HepG2 (cell line): ENCODE results near the gene SAMD4A. TPM values are rescaled to one million over a fixed set of nuclear protein-coding genes. Genes with fewer than 3 reads are reported as not detected.

ENCODE experiments used
- ARID2 ChIP-seq: sonication (generic); formaldehyde crosslinking; IDR thresholded peaks from 2 replicates; pipeline ENCODE4 v1.8.1; 2022; ENCODE audit warnings: mild to moderate bottlenecking, missing genetic modification reagents, borderline replicate concordance
- ATAD3A ChIP-seq: sonication (generic); formaldehyde crosslinking; IDR thresholded peaks from 2 replicates; pipeline ENCODE4 v1.4.0; 2020; ENCODE audit warnings: missing genetic modification reagents
- ATF5 ChIP-seq: sonication (generic); formaldehyde crosslinking; IDR thresholded peaks from 2 replicates; pipeline ENCODE4 v1.4.0; 2020; ENCODE audit warnings: mild to moderate bottlenecking, low read depth, missing genetic modification reagents
- EED ChIP-seq: sonication (generic); formaldehyde crosslinking; IDR thresholded peaks from 2 replicates; pipeline ENCODE4 v1.5.0; 2020; ENCODE audit warnings: mild to moderate bottlenecking, missing genetic modification reagents
- GZF1 ChIP-seq: sonication (generic); formaldehyde crosslinking; IDR thresholded peaks from 2 replicates; pipeline ENCODE4 v1.5.1; 2020; ENCODE audit warnings: mild to moderate bottlenecking, missing genetic modification reagents
- HMGA1 ChIP-seq: sonication (generic); formaldehyde crosslinking; conservative IDR thresholded peaks from 2 replicates; pipeline ENCODE4 v1.4.0; 2020; ENCODE audit warnings: missing genetic modification reagents
- HOXA9 ChIP-seq: sonication (generic); formaldehyde crosslinking; IDR thresholded peaks from 2 replicates; pipeline ENCODE4 v1.8.1; 2022; ENCODE audit warnings: missing genetic modification reagents, mild to moderate bottlenecking, moderate library complexity, borderline replicate concordance
- JUN ChIP-seq: sonication (generic); formaldehyde crosslinking; IDR thresholded peaks from 2 replicates; pipeline ENCODE4 v1.4.0; 2020; ENCODE audit warnings: mild to moderate bottlenecking, missing genetic modification reagents
- NAIF1 ChIP-seq: sonication (generic); formaldehyde crosslinking; IDR thresholded peaks from 2 replicates; pipeline ENCODE4 v1.5.0; 2020; ENCODE audit warnings: mild to moderate bottlenecking, missing genetic modification reagents, borderline replicate concordance
- NFE2L2 ChIP-seq: fragments of 150-350 bp; IDR thresholded peaks from 2 replicates; pipeline ENCODE4 v1.6.1; 2014; ENCODE audit warnings: low read length
- NFYB ChIP-seq: sonication (generic); formaldehyde crosslinking; IDR thresholded peaks from 2 replicates; pipeline ENCODE4 v1.4.0; 2020; ENCODE audit warnings: missing genetic modification reagents
- NR2C2 ChIP-seq: sonication (generic); formaldehyde crosslinking; IDR thresholded peaks from 2 replicates; pipeline ENCODE4 v1.4.0; 2020; ENCODE audit warnings: missing genetic modification reagents, mild to moderate bottlenecking, moderate library complexity, borderline replicate concordance
- SIX4 ChIP-seq: sonication (generic); formaldehyde crosslinking; IDR thresholded peaks from 2 replicates; pipeline ENCODE4 v1.4.0; 2020; ENCODE audit warnings: missing genetic modification reagents
- TARDBP ChIP-seq: sonication (generic); formaldehyde crosslinking; IDR thresholded peaks from 2 replicates; pipeline ENCODE4 v1.8.0; 2022; ENCODE audit warnings: mild to moderate bottlenecking, missing genetic modification reagents
- THYN1 ChIP-seq: sonication (generic); formaldehyde crosslinking; IDR thresholded peaks from 2 replicates; pipeline ENCODE4 v1.8.1; 2023; ENCODE audit warnings: low read depth, mild to moderate bottlenecking, moderate library complexity, missing genetic modification reagents, borderline replicate concordance
- TIGD3 ChIP-seq: sonication (generic); formaldehyde crosslinking; IDR thresholded peaks from 2 replicates; pipeline ENCODE4 v1.5.1; 2020; ENCODE audit warnings: mild to moderate bottlenecking, missing genetic modification reagents, borderline replicate concordance
- ZNF101 ChIP-seq: sonication (generic); formaldehyde crosslinking; IDR thresholded peaks from 2 replicates; pipeline ENCODE4 v1.4.0; 2020; ENCODE audit warnings: mild to moderate bottlenecking, low read depth, missing genetic modification reagents, borderline replicate concordance
- ZNF382 ChIP-seq: sonication (generic); formaldehyde crosslinking; IDR thresholded peaks from 2 replicates; pipeline ENCODE4 v1.5.0; 2020; ENCODE audit warnings: missing genetic modification reagents, mild to moderate bottlenecking, borderline replicate concordance
- ZNF484 ChIP-seq: sonication (generic); formaldehyde crosslinking; IDR thresholded peaks from 2 replicates; pipeline ENCODE4 v1.5.1; 2020; ENCODE audit warnings: mild to moderate bottlenecking, low read depth, missing genetic modification reagents, borderline replicate concordance
- ZNF549 ChIP-seq: sonication (generic); formaldehyde crosslinking; IDR thresholded peaks from 2 replicates; pipeline ENCODE4 v1.5.0; 2020; ENCODE audit warnings: missing genetic modification reagents
- ZNF607 ChIP-seq: sonication (generic); formaldehyde crosslinking; IDR thresholded peaks from 2 replicates; pipeline ENCODE4 v1.5.1; 2020; ENCODE audit warnings: missing genetic modification reagents, mild to moderate bottlenecking, borderline replicate concordance
- ZNF614 ChIP-seq: IDR thresholded peaks from 2 replicates; pipeline ENCODE4 v1.6.1; 2018; ENCODE audit warnings: missing biosample characterization, missing genetic modification reagents, inconsistent platforms, borderline replicate concordance
- ZNF850 ChIP-seq: sonication (generic); formaldehyde crosslinking; conservative IDR thresholded peaks from 2 replicates; pipeline ENCODE4 v1.9.0; 2021; ENCODE audit warnings: mild to moderate bottlenecking, missing genetic modification reagents
- polyA plus RNA-seq, 8 experiments: library from polyadenylated mRNA; depleted of rRNA in 3 of 8; stranded (reverse) in 7 of 8; unstranded in 1 of 8; fragments of >200 nt; fragmentation: Illumina TruSeq in 4 of 8; extraction: Trizol in 4 of 8; gene quantifications; 2 replicates each; pipeline versions ENCODE4 v1.2.1 to v1.2.3, GENCODE V29; 2011 to 2016; ENCODE audit warnings: low read depth in 4 of 8, missing spikeins in 1 of 8, mixed read lengths in 1 of 8; ENCODE audit not compliant: insufficient read depth in 1 of 8
- total RNA-seq, 5 experiments: library from RNA; depleted of rRNA; stranded (reverse); fragments of >200 nt; fragmentation: Illumina TruSeq; extraction: Trizol; gene quantifications; 2 replicates each; pipeline ENCODE4 v1.2.3, GENCODE V29; 2016; ENCODE audit warnings: low read depth in 1 of 5
- TF ChIP-seq, protein P1 (sequence below): sonication (generic); formaldehyde crosslinking; IDR thresholded peaks from 2 replicates; pipeline ENCODE4 v1.5.1; 2020; ENCODE audit warnings: mild to moderate bottlenecking, moderate library complexity, missing genetic modification reagents
- TF ChIP-seq, protein P2 (sequence below): sonication (generic); formaldehyde crosslinking; IDR thresholded peaks from 2 replicates; pipeline ENCODE4 v1.4.0; 2020; ENCODE audit warnings: missing genetic modification reagents

The SAMD4A gene
- total and polyA plus RNA-seq, 2 of the 13 experiments (the other 11 are each of a cell fraction or from before 2014, with no cell fraction given): 11.8 to 13.0 TPM

- no peak for TF ChIP-seq ZNF607 (CRISPR knock-in tag)
- no peak for TF ChIP-seq TIGD3
- TF ChIP-seq, protein P1, sequence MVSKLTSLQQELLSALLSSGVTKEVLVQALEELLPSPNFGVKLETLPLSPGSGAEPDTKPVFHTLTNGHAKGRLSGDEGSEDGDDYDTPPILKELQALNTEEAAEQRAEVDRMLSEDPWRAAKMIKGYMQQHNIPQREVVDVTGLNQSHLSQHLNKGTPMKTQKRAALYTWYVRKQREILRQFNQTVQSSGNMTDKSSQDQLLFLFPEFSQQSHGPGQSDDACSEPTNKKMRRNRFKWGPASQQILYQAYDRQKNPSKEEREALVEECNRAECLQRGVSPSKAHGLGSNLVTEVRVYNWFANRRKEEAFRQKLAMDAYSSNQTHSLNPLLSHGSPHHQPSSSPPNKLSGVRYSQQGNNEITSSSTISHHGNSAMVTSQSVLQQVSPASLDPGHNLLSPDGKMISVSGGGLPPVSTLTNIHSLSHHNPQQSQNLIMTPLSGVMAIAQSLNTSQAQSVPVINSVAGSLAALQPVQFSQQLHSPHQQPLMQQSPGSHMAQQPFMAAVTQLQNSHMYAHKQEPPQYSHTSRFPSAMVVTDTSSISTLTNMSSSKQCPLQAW (CRISPR knock-in tag): no peak
- no peak for TF ChIP-seq NFE2L2
- TF ChIP-seq TARDBP (CRISPR knock-in tag): no peak
- no peak for TF ChIP-seq ZNF382 (CRISPR knock-in tag)
- TF ChIP-seq THYN1: no peak
- no peak for TF ChIP-seq ZNF850 (CRISPR knock-in tag)
- 0 out of 2 replicates have a peak, but pooled peaks have one; percentile 25 for TF ChIP-seq ZNF614 (CRISPR knock-in tag)
- TF ChIP-seq EED (CRISPR knock-in tag): no peak
- TF ChIP-seq GZF1 (CRISPR knock-in tag): no peak
- TF ChIP-seq, protein P2, sequence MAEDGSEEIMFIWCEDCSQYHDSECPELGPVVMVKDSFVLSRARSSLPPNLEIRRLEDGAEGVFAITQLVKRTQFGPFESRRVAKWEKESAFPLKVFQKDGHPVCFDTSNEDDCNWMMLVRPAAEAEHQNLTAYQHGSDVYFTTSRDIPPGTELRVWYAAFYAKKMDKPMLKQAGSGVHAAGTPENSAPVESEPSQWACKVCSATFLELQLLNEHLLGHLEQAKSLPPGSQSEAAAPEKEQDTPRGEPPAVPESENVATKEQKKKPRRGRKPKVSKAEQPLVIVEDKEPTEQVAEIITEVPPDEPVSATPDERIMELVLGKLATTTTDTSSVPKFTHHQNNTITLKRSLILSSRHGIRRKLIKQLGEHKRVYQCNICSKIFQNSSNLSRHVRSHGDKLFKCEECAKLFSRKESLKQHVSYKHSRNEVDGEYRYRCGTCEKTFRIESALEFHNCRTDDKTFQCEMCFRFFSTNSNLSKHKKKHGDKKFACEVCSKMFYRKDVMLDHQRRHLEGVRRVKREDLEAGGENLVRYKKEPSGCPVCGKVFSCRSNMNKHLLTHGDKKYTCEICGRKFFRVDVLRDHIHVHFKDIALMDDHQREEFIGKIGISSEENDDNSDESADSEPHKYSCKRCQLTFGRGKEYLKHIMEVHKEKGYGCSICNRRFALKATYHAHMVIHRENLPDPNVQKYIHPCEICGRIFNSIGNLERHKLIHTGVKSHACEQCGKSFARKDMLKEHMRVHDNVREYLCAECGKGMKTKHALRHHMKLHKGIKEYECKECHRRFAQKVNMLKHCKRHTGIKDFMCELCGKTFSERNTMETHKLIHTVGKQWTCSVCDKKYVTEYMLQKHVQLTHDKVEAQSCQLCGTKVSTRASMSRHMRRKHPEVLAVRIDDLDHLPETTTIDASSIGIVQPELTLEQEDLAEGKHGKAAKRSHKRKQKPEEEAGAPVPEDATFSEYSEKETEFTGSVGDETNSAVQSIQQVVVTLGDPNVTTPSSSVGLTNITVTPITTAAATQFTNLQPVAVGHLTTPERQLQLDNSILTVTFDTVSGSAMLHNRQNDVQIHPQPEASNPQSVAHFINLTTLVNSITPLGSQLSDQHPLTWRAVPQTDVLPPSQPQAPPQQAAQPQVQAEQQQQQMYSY (CRISPR knock-in tag): no peak
- no peak for TF ChIP-seq NFYB (CRISPR knock-in tag)
- no peak for TF ChIP-seq HMGA1 (CRISPR knock-in tag)
- no peak for TF ChIP-seq JUN (CRISPR knock-in tag)
- no peak for TF ChIP-seq NAIF1 (CRISPR knock-in tag)
- TF ChIP-seq ARID2 (CRISPR knock-in tag): no peak
- TF ChIP-seq ZNF101 (CRISPR knock-in tag): no peak
- no peak for TF ChIP-seq ZNF484
- TF ChIP-seq ATAD3A (CRISPR knock-in tag): no peak
- TF ChIP-seq ZNF549 (CRISPR knock-in tag): no peak
- no peak for TF ChIP-seq SIX4 (CRISPR knock-in tag)
- no peak for TF ChIP-seq HOXA9 (CRISPR knock-in tag)
- TF ChIP-seq NR2C2 (CRISPR knock-in tag): no peak
- TF ChIP-seq ATF5 (CRISPR knock-in tag): peak; percentile 98
These were observed 10.4 kb upstream of the SAMD4A start (continued) for GRCh38 chr14:54556535-54556934.
